OCI-LY3 (cell line): ENCODE data around the gene PARD3B.

Source experiments
- EZH2phosphoT487 ChIP-seq: fragments of 200-600 bp; shearing (Covaris generic); IDR thresholded peaks from 2 replicates; pipeline ENCODE4 v1.6.1; 2018; ENCODE audit warnings: antibody characterized with exemption, mixed run types, low read depth
- TF ChIP-seq, protein P1 (sequence below): fragments of 200-600, 300-600 bp; sonication (generic); IDR thresholded peaks from 2 replicates; pipeline ENCODE4 v1.5.1; 2014; ENCODE audit warnings: antibody characterized with exemption, low read length, low read depth

- TF ChIP-seq, protein P1, sequence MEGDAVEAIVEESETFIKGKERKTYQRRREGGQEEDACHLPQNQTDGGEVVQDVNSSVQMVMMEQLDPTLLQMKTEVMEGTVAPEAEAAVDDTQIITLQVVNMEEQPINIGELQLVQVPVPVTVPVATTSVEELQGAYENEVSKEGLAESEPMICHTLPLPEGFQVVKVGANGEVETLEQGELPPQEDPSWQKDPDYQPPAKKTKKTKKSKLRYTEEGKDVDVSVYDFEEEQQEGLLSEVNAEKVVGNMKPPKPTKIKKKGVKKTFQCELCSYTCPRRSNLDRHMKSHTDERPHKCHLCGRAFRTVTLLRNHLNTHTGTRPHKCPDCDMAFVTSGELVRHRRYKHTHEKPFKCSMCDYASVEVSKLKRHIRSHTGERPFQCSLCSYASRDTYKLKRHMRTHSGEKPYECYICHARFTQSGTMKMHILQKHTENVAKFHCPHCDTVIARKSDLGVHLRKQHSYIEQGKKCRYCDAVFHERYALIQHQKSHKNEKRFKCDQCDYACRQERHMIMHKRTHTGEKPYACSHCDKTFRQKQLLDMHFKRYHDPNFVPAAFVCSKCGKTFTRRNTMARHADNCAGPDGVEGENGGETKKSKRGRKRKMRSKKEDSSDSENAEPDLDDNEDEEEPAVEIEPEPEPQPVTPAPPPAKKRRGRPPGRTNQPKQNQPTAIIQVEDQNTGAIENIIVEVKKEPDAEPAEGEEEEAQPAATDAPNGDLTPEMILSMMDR, result no peak
- TF ChIP-seq EZH2phosphoT487, result no peak
Measured at GRCh38 chr2:204913854-204914464, 368.7 kb downstream of the PARD3B start.
